GM06990 (cell line): Measurements from ENCODE around the gene SPACA4.
A peak's percentile ranks its signal among the peaks of the same experiment; 100 is the strongest.

Experiments
- DNase-seq: peaks from one replicate; pipeline ENCODE4 v3.0.0-alpha.2; 2011; ENCODE audit not compliant: insufficient read length; ENCODE audit errors: extremely low read depth
- H3K27me3 ChIP-seq: replicated peaks from 2 replicates; pipeline ENCODE4 v1.6.0; 2011; ENCODE audit warnings: low read length; ENCODE audit not compliant: control insufficient read depth, insufficient read depth
- H3K36me3 ChIP-seq: 2 replicates; pipeline ENCODE4 v1.5.1; 2011; ENCODE audit warnings: low read length; ENCODE audit not compliant: control insufficient read depth, insufficient read depth
- H3K4me3 ChIP-seq: replicated peaks from 2 replicates; pipeline ENCODE4 v1.5.1; 2011; ENCODE audit warnings: low read depth, mild to moderate bottlenecking, control low read depth, low read length
- CTCF ChIP-seq: IDR thresholded peaks from 2 replicates; pipeline ENCODE4 v1.5.1; 2011; ENCODE audit warnings: low read length, control low read depth, mild to moderate bottlenecking, inconsistent platforms; ENCODE audit not compliant: insufficient read depth, poor library complexity, severe bottlenecking

Gene SPACA4

GRCh38 chr19:48635966-48636858, 29.7 kb downstream of the SPACA4 start:
- H3K4me3 ChIP-seq: peak overlapping the region; percentile 66
- TF ChIP-seq CTCF: no peak
- H3K36me3 ChIP-seq: no peaks in the 10 kb centered on the region
- no peaks in the 10 kb centered on the region for H3K27me3 ChIP-seq
- DNase-seq: no peak

GRCh38 chr19:48636859-48637448, 30.4 kb downstream of the SPACA4 start, which contains the start of gene DBP:
Gene DBP (minus strand): TSS chr19:48637379. CDS start chr19:48636994, 385 bp downstream.
- TF ChIP-seq CTCF: peak; percentile 24
- no peaks in the 10 kb centered on the region for H3K27me3 ChIP-seq
- peak within 1 kb of the TSS; percentile 66 for H3K4me3 ChIP-seq
- H3K36me3 ChIP-seq: no peaks in the 10 kb centered on the region
- no peak for DNase-seq

GRCh38 chr19:48637449-48637947, 31.0 kb downstream of the SPACA4 start:
- H3K36me3 ChIP-seq: no peaks in the 10 kb centered on the region
- TF ChIP-seq CTCF: no peak
- DNase-seq: peak; percentile 99
- no peaks in the 10 kb centered on the region for H3K27me3 ChIP-seq
- H3K4me3 ChIP-seq: peak overlapping the region; percentile 66

- H3K4me3 ChIP-seq: peak overlapping the region; percentile 66
- no peaks in the 10 kb centered on the region for H3K27me3 ChIP-seq
- no peaks in the 10 kb centered on the region for H3K36me3 ChIP-seq
- peak; percentile 90 for DNase-seq
- peak; percentile 34 for TF ChIP-seq CTCF
Measured at GRCh38 chr19:48637948-48638830, 31.6 kb downstream of the SPACA4 start.

- no peak for DNase-seq
- no peaks in the 10 kb centered on the region for H3K36me3 ChIP-seq
- no peaks in the 10 kb centered on the region for H3K27me3 ChIP-seq
- no peak for TF ChIP-seq CTCF
- peak overlapping the region; percentile 66 for H3K4me3 ChIP-seq
Measured at GRCh38 chr19:48638831-48639381, 32.4 kb downstream of the SPACA4 start.
